CD14-positive monocyte (primary cell): ENCODE results near the gene NUDT2. TPM values are rescaled to one million over a fixed set of nuclear protein-coding genes. Genes with fewer than 3 reads are reported as not detected.

Source experiments
- DNase-seq, 3 donors: peaks; one replicate each; pipeline ENCODE4 v3.0.0-alpha.2; 2011 to 2022
- H2AFZ ChIP-seq: 2 replicates; pipeline ENCODE4 v1.6.0; 2012; ENCODE audit warnings: mild to moderate bottlenecking, low read depth, low read length, inconsistent platforms; ENCODE audit not compliant: insufficient read depth, poor library complexity, severe bottlenecking
- H3K27ac ChIP-seq, 2 donors: 1 replicate in 1 of 2; 2 replicates in 1 of 2; pipeline ENCODE4 v1.5.1; 2012 to 2013; ENCODE audit warnings: low read length in 2 of 2, control low read depth in 1 of 2, inconsistent platforms in 1 of 2, low read depth in 1 of 2, mild to moderate bottlenecking in 1 of 2
- H3K27me3 ChIP-seq, 2 donors: one replicate each; pipeline versions ENCODE4 v1.6.0 to v1.6.1; 2011 to 2013; ENCODE audit warnings: low read length in 2 of 2; ENCODE audit not compliant: control insufficient read depth in 2 of 2, insufficient read depth in 2 of 2
- H3K36me3 ChIP-seq, 2 donors: replicated peaks in 1 of 2; 1 replicate in 1 of 2; 2 replicates in 1 of 2; pipeline versions ENCODE4 v1.5.1 to v1.6.1; 2012 to 2013; ENCODE audit warnings: low read length in 2 of 2, control low read depth in 1 of 2, inconsistent platforms in 1 of 2, mild to moderate bottlenecking in 1 of 2; ENCODE audit not compliant: insufficient read depth in 2 of 2, control insufficient read depth in 1 of 2
- H3K4me1 ChIP-seq, 2 donors: 1 replicate in 1 of 2; 2 replicates in 1 of 2; pipeline versions ENCODE4 v1.5.1 to v1.6.1; 2012 to 2013; ENCODE audit warnings: low read length in 2 of 2, control low read depth in 1 of 2, inconsistent platforms in 1 of 2, mild to moderate bottlenecking in 1 of 2, moderate library complexity in 1 of 2; ENCODE audit not compliant: insufficient read depth in 2 of 2, control insufficient read depth in 1 of 2
- H3K4me2 ChIP-seq: replicated peaks from 2 replicates; pipeline ENCODE3; 2012; ENCODE audit warnings: low read length, moderate library complexity, mild to moderate bottlenecking; ENCODE audit not compliant: poor library complexity, severe bottlenecking; ENCODE audit errors: extremely low read depth
- H3K4me3 ChIP-seq, 3 experiments: fragments of 200-600 bp in 1 of 3; sonication (generic) in 1 of 3; replicated peaks in 1 of 3; 1 replicate in 2 of 3; 2 replicates in 1 of 3; pipeline ENCODE4 v1.5.1; 2011 to 2013; ENCODE audit warnings: low read length in 3 of 3, mild to moderate bottlenecking in 3 of 3, control low read depth in 2 of 3, low read depth in 2 of 3, inconsistent platforms in 1 of 3, moderate library complexity in 1 of 3
- H3K79me2 ChIP-seq: 2 replicates; pipeline ENCODE4 v1.6.0; 2012; ENCODE audit warnings: mild to moderate bottlenecking, control low read depth, inconsistent platforms, low read length, moderate library complexity; ENCODE audit not compliant: insufficient read depth
- H3K9ac ChIP-seq: 2 replicates; pipeline ENCODE4 v1.6.0; 2017; ENCODE audit warnings: low read length, mild to moderate bottlenecking; ENCODE audit not compliant: insufficient read depth, poor library complexity, severe bottlenecking
- H3K9me3 ChIP-seq, 2 donors: replicated peaks in 1 of 2; 1 replicate in 1 of 2; 2 replicates in 1 of 2; pipeline versions ENCODE4 v1.5.1 to v1.6.1; 2012 to 2013; ENCODE audit warnings: low read length in 2 of 2, control low read depth in 1 of 2; ENCODE audit not compliant: control insufficient read depth in 1 of 2, insufficient read depth in 1 of 2
- H4K20me1 ChIP-seq: 2 replicates; pipeline ENCODE4 v1.6.0; 2012; ENCODE audit warnings: mild to moderate bottlenecking, low read length, control low read depth, moderate library complexity; ENCODE audit not compliant: insufficient read depth
- H3K27ac Mint-ChIP-seq, 7 donors: one replicate each; pipeline ENCODE4 v1.8.0; 2020; ENCODE audit warnings: mild to moderate bottlenecking in 7 of 7, mixed read lengths in 7 of 7, moderate library complexity in 6 of 7, inconsistent platforms in 2 of 7
- H3K27me3 Mint-ChIP-seq, 3 donors: one replicate each; pipeline ENCODE4 v1.8.0; 2021 to 2022; ENCODE audit warnings: low read depth in 3 of 3, mild to moderate bottlenecking in 3 of 3, mixed read lengths in 3 of 3, moderate library complexity in 3 of 3, inconsistent platforms in 1 of 3
- H3K36me3 Mint-ChIP-seq, 2 donors: one replicate each; pipeline ENCODE4 v1.8.0; 2020; ENCODE audit warnings: mixed read lengths in 2 of 2, inconsistent platforms in 1 of 2, mild to moderate bottlenecking in 1 of 2
- H3K4me1 Mint-ChIP-seq: one replicate; pipeline ENCODE4 v1.8.0; 2020; ENCODE audit warnings: mild to moderate bottlenecking, mixed read lengths
- H3K4me3 Mint-ChIP-seq, 2 donors: one replicate each; pipeline ENCODE4 v1.8.0; 2020; ENCODE audit warnings: mild to moderate bottlenecking in 2 of 2, mixed read lengths in 2 of 2, moderate library complexity in 1 of 2
- H3K9me3 Mint-ChIP-seq, 7 donors: one replicate each; pipeline ENCODE4 v1.8.0; 2020 to 2022; ENCODE audit warnings: mixed read lengths in 7 of 7, mild to moderate bottlenecking in 6 of 7, moderate library complexity in 6 of 7, inconsistent platforms in 2 of 7
- WGBS: methylation state at CpG from one replicate; pipeline ENCODE4 v1.1.5; 2013; ENCODE audit warnings: missing lambda C conversion rate; ENCODE audit not compliant: insufficient coverage; 5-methylcytosine and 5-hydroxymethylcytosine counted together
- intact Hi-C, 2 donors: fragments of 100-400 bp; cut with micrococcal nuclease; formaldehyde crosslinking; loops; one replicate each; pipeline versions ENCODE4 v1.15.0 to v1.15.1; 2023
- polyA plus RNA-seq, 3 donors: library from polyadenylated mRNA; depleted of rRNA in 1 of 3; unstranded in 2 of 3; stranded (reverse) in 1 of 3; fragments of 300-500 nt in 2 of 3; fragments of >200 nt in 1 of 3; fragmentation: Illumina TruSeq in 2 of 3; gene quantifications; 1 replicate in 2 of 3; 2 replicates in 1 of 3; pipeline ENCODE4 v1.2.3, GENCODE V29; 2012 to 2021
- TF ChIP-seq, protein P1 (sequence below): fragments of 200-600 bp; IDR thresholded peaks from one replicate; pipeline ENCODE4 v1.8.0; 2022; ENCODE audit warnings: antibody characterized with exemption, mild to moderate bottlenecking

NUDT2 gene
- polyA plus RNA-seq, 3 donors: 24.4 to 56.9 (median 38.0) TPM

DNA sequence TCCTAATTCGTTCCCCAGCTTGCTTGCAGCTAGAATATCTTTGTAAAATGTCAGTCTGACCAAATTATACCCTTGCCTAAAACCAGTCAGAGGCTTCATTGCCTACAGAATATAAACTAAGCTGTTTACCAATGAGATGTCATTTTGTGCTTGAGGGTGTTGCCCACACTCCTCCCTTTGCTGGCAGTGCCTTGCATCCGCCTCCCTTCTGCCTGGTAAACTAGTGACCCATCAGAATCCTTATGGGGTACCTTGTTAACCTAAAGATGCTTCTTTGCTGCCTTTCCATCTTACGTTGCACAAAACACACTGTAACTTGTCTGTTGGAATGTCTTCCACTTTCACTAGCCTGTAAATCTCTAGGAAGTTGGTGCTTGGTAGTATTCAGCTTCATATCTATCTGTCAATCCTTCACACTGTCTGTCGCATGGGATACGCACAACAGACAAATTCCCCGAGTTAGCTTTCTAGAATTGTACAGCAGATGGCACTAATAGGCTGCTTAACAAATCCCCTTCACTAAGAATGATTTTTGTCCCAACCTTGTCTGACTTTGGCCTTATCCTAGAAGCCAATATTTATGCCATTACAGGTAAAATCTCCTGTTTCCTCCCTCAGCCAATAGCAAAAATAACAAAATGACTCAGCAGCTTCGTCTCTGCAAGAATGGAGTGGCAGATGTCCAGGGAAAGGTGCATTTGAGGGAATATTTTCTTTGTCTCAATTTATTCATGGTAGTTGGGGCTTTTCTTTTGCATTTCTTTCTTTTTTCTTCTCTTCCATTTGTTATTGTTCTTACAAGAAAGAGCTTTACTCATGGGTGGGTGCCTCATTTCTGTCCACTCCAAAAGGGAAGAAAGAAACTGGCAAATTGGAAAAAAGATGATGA lies 3.0 kb downstream of the NUDT2 start:
- peaks cover 31% of the 10 kb centered on the region for H3K4me1 Mint-ChIP-seq
- DNase-seq: no peak
- Histone ChIP-seq H3K36me3 (peaks cover 8 to 25% of the 10 kb centered on the region in 2 donors), H4K20me1 (peaks cover 26% of the 10 kb centered on the region), H3K4me1 (peaks cover 17 to 28% of the 10 kb centered on the region in 2 donors), H3K9me3 (no peaks in the 10 kb centered on the region), H3K79me2 (peaks cover 76% of the 10 kb centered on the region), H3K27me3 (no peaks in the 10 kb centered on the region), H3K27ac (no peak overlapping the region), H3K4me2 (no peak overlapping the region), H3K9ac (no peak overlapping the region), H2AFZ (no peak overlapping the region), H3K4me3 (no peak overlapping the region)
- H3K27ac Mint-ChIP-seq: peak overlapping the region in 1 of 7 donors; percentile 22
- intact Hi-C loops: loop anchor here in 1 of 2 donors (5.0 kb wide), 1 partner anchor 45 kb away; the partner anchor contains the start of gene MYORG
- peaks cover 0 to 2% (median 0%) of the 10 kb centered on the region in 3 donors for H3K27me3 Mint-ChIP-seq
- H3K9me3 Mint-ChIP-seq: no peaks in the 10 kb centered on the region
- WGBS: no CpG with 5 or more reads among the region's 7 CpGs
- H3K4me3 Mint-ChIP-seq: no peak overlapping the region
- TF ChIP-seq, protein P1, sequence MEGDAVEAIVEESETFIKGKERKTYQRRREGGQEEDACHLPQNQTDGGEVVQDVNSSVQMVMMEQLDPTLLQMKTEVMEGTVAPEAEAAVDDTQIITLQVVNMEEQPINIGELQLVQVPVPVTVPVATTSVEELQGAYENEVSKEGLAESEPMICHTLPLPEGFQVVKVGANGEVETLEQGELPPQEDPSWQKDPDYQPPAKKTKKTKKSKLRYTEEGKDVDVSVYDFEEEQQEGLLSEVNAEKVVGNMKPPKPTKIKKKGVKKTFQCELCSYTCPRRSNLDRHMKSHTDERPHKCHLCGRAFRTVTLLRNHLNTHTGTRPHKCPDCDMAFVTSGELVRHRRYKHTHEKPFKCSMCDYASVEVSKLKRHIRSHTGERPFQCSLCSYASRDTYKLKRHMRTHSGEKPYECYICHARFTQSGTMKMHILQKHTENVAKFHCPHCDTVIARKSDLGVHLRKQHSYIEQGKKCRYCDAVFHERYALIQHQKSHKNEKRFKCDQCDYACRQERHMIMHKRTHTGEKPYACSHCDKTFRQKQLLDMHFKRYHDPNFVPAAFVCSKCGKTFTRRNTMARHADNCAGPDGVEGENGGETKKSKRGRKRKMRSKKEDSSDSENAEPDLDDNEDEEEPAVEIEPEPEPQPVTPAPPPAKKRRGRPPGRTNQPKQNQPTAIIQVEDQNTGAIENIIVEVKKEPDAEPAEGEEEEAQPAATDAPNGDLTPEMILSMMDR: no peak
- peaks cover 13 to 17% of the 10 kb centered on the region in 2 donors for H3K36me3 Mint-ChIP-seq

GRCh38 chr9:34333836-34334235 lies 4.5 kb downstream of the NUDT2 start:
- intact Hi-C loops: loop anchor here in 1 of 2 donors (5.0 kb wide), 1 partner anchor 43 kb away; the partner anchor contains the start of gene MYORG
- Histone ChIP-seq H3K4me2 (no peak overlapping the region), H4K20me1 (peaks cover 29% of the 10 kb centered on the region), H3K4me1 (peaks cover 8 to 16% of the 10 kb centered on the region in 2 donors), H3K79me2 (peaks cover 63% of the 10 kb centered on the region), H3K27me3 (no peaks in the 10 kb centered on the region), H3K9me3 (no peaks in the 10 kb centered on the region), H3K4me3 (no peak overlapping the region), H3K9ac (no peak overlapping the region), H3K36me3 (peaks cover 18 to 35% of the 10 kb centered on the region in 2 donors), H3K27ac (no peak overlapping the region), H2AFZ (no peak overlapping the region)
- Mint-ChIP-seq H3K4me3 (no peak overlapping the region), H3K36me3 (peaks cover 24% of the 10 kb centered on the region in 2 donors), H3K27me3 (peaks cover 0 to 2% (median 0%) of the 10 kb centered on the region in 3 donors), H3K27ac (no peak overlapping the region), H3K4me1 (peaks cover 22% of the 10 kb centered on the region), H3K9me3 (no peaks in the 10 kb centered on the region)
- WGBS: no CpG with 5 or more reads among the region's 3 CpGs
- no peak for DNase-seq
- TF ChIP-seq, protein P1: no peak
